HG03045 (cell line): Measurements from ENCODE around the gene CALD1.

Experiments used
- ATAC-seq: cut with Tn5 transposase; IDR thresholded peaks from one replicate; pipeline ENCODE4 v1.9.1; 2021; ENCODE audit warnings: mild to moderate bottlenecking, moderate library complexity; ENCODE audit not compliant: unreplicated experiment

CALD1 gene

DNA sequence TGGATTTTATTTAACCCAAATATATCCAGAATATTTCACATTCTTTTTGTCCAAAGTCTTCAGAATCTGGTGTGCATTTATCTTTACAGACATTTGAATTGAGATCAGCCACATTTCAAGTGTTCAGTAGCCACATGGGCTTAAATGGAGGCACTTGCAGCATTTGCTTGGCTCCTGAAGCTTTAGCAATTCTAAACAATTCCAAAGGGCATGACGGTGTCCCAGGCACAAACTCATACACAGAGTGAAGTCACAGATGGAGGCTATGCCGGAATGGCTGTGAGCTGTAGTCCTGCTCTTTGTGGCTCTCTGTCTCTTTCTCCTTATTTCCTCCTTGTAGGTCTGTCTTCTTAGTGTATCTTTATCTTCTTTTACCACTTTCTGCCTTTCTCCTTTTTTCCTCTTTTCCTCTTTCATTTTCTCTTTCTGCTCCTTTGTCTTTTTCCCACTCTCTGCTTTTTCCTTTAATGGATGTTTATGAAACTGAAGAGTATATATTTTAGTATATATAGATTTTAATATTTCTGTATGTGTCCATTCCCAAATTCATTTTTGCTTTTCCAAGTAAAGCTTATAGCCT is 214.5 kb downstream of the CALD1 start:
- no peak for ATAC-seq

DNA sequence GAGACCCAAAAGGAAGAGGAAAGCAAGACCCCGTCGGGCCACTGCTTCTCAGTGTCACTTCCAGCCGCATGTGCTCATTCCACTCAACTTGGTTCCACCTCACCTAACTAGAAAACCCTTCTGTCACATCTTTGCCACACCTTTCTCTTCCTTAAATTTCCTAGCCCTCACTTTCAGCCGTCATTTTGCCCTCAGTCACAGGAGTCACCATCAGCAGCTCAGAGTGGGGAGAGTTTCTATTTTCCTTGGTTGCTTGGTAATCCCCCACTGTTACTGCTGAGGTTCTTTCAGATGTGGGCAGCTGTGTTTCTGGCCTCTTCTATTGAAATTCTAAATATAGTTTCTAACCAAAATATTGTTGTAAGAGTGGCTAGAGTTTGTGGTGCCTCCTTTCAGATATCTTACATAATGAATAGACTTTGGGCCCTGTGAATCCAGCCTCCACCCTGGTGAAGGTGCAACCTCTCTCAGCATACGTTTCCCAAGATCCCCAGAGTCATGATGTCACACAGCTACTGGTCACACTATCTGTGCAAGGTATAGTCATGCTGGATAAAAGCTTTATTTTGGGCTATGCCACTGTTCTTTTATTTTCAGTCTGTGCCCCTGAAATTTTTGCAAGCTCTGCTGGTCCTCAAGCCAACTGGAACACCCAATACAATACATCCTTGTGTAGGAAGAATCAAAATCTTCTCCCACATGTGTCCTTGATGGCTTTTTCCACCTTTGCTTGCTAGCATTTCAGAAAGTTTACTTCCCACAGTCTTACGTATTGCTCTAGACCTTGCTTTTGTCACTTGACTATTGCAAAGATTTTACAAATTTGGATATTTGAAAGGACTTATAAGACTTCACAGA is 216.0 kb downstream of the CALD1 start:
- peak; percentile 54 for ATAC-seq

DNA sequence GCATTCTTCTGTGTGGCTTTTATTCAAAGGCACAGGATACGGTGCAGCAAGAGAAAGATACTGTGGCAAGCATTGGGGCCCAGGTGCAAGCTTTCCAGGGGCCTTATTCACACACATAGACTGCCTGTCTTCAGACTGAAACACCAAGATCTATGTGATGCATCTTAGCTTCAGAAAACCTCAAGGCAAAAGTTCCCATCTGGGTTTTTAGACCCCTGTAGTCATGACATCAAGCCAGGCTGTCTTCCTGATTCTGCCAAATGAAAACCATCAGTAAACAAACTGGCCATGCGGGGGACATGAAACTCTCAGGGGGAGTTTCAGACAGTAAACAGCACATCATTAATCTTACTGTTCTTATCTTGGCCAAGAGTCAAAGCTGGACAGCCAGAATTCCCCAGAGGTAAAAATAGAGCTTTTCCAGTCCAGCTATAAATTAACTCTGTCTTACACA is 216.7 kb downstream of the CALD1 start:
- peak; percentile 53 for ATAC-seq

DNA sequence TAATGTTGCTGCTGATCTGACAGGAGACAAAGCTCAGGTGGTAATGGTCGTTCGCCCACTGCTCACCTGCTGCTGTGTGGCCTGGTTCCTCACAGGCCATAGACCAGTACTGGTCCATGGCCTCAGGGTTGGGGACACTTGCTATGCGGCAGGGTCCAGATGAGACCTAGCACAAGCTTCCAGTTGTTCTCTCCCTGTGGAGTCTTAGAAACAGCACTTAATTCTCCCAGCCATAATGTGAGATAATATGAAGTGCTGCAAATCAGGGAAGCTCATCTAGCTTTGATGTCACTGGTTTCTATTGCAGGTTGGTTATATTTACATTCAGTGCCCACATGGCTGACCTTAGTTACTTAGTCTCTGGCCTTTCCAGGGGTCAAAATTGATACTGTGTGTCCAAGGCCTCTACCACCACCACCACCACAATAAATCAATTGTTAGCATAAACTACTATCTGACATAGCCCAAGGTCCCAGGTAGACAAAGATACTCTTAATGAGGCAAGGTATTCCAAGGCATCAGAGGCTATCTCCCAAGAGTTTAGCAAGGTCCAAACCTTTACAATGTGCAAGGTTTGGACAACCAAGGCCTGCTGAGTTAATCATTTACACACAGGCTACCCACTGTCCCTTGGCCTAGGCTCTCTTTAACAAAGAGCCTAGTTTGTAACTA is 217.9 kb downstream of the CALD1 start:
- no peak for ATAC-seq

DNA sequence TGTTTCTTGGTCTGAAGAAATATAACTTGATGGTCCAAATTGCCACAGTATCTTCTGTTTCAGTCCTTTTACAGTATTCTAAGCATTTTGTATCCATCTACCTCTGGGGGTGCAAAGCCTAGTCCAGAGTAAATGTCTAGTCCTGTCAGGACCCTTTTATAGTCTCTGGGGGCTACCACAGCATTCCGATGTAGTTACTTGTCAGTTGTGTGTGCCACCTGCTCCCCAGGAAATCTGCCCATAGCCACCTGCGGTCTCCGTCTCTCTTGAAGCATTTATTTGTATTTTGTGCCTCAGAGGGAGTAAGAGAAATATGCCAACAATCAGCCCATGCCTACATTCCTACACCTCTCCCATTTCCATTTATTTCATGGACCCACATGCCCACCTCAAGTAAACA is 219.7 kb downstream of the CALD1 start:
- no peak for ATAC-seq

DNA sequence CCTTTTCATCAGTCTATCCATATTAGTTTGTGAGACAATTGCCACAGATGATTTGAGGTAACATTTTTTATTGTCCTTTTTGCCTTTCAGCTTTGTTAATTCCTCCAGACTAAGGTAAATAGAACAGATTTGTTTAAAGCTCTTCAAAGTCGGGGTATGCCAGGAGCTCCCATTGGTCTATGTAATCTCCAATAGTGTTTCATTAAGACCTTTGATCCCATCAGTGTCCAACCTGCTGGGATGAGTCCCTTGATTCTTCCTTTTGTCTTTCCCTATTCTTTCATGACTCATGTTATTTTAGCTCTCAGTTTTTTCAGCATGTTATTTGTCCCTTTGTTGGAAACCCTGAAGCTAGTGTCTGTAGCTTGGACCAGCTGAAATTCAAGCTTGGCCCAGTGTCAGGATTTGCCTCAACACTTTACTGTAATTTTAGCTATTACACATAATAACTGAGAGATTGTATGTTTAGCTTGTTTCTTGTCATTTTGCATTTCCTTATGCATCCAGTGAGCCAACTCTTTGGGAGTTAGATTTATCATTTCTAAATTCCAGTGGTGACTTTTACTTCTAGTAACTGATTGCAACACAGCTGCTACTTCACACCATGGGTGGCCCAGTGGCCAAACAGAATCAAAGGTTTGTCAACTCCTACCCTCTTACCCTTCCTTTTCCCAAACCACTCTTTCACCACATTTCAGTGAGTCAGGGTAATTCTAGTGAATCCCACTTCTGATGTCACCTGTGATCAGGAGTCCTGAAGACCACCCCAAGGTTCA is 222.1 kb downstream of the CALD1 start:
- ATAC-seq: no peak

DNA sequence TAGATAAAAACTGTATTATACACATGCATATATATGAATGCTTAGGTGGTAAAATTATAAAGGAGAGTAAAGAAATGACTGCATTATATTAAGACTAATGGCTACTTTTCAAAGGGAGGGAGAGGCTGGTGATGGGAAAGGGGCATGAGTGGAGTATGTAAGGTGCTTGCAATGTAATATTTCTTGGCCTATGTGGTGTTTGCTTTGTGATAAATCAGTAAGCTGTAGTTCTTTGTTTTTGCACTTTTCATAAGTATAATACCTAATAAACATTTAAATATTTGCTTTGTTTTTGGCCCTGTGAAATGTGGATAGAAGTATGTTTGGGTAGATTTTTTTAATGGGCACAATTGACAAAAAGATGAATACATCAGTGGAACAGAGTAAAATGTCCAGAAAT is 232.8 kb downstream of the CALD1 start:
- ATAC-seq: no peak
